Ectodermal cell (in vitro differentiated cells): ENCODE results near the gene RRM2.

Experiments
- H3K27ac ChIP-seq: 2 replicates; pipeline ENCODE4 v1.7.0; 2013; ENCODE audit warnings: mild to moderate bottlenecking, low read depth, low read length; ENCODE audit not compliant: insufficient read depth, poor library complexity, severe bottlenecking
- H3K27me3 ChIP-seq: 2 replicates; pipeline ENCODE4 v1.7.0; 2013; ENCODE audit warnings: mild to moderate bottlenecking, low read length; ENCODE audit not compliant: insufficient read depth, control insufficient read depth, poor library complexity, severe bottlenecking
- H3K36me3 ChIP-seq: one replicate; pipeline ENCODE4 v1.7.0; 2013; ENCODE audit warnings: low read length; ENCODE audit not compliant: control insufficient read depth, insufficient read depth
- H3K4me1 ChIP-seq: one replicate; pipeline ENCODE4 v1.7.0; 2013; ENCODE audit warnings: low read length; ENCODE audit not compliant: control insufficient read depth, insufficient read depth
- H3K4me3 ChIP-seq: 2 replicates; pipeline ENCODE4 v1.7.0; 2013; ENCODE audit warnings: low read depth, low read length, control low read depth; ENCODE audit not compliant: insufficient read depth
- H3K9me3 ChIP-seq: 2 replicates; pipeline ENCODE4 v1.7.0; 2013; ENCODE audit warnings: mild to moderate bottlenecking, low read length, moderate library complexity; ENCODE audit not compliant: control insufficient read depth
- WGBS, 2 experiments: methylation state at CpG; one replicate each; pipeline ENCODE4 v1.1.7; 2013; ENCODE audit warnings: missing lambda C conversion rate in 2 of 2; 5-methylcytosine and 5-hydroxymethylcytosine counted together

Gene RRM2

GRCh38 chr2:10109311-10109710, 13.2 kb upstream of the RRM2 start:
- Histone ChIP-seq H3K36me3 (peaks cover 3% of the 10 kb centered on the region), H3K27ac (no peak overlapping the region), H3K9me3 (no peaks in the 10 kb centered on the region), H3K4me3 (no peak overlapping the region), H3K4me1 (no peaks in the 10 kb centered on the region), H3K27me3 (no peaks in the 10 kb centered on the region)

GRCh38 chr2:10119027-10119325, 3.6 kb upstream of the RRM2 start:
- no peak overlapping the region for H3K4me3 ChIP-seq
- no peaks in the 10 kb centered on the region for H3K9me3 ChIP-seq
- H3K27me3 ChIP-seq, result peaks cover 8% of the 10 kb centered on the region
- no peaks in the 10 kb centered on the region for H3K36me3 ChIP-seq
- 92 to 96% methylated on average over 2 to 3 of the region's 3 CpGs for WGBS, 2 experiments
- H3K4me1 ChIP-seq, result no peaks in the 10 kb centered on the region
- no peak overlapping the region for H3K27ac ChIP-seq

GRCh38 chr2:10119601-10120157, 2.9 kb upstream of the RRM2 start:
- Histone ChIP-seq H3K27me3 (peaks cover 8% of the 10 kb centered on the region), H3K4me3 (peak overlapping the region; percentile 84), H3K9me3 (no peaks in the 10 kb centered on the region), H3K4me1 (peaks cover under 1% of the 10 kb centered on the region), H3K27ac (no peak overlapping the region), H3K36me3 (no peaks in the 10 kb centered on the region)
- 85 to 86% methylated on average over 14 of the region's 14 CpGs for WGBS, 2 experiments

- peaks cover 8% of the 10 kb centered on the region for H3K27me3 ChIP-seq
- H3K9me3 ChIP-seq, result no peaks in the 10 kb centered on the region
- WGBS, 2 experiments, result 1 to 2% methylated on average over 60 of the region's 60 CpGs
- peaks cover 5% of the 10 kb centered on the region for H3K4me1 ChIP-seq
- H3K4me3 ChIP-seq, result peak overlapping the region; percentile 84
- peak overlapping the region; percentile 67 for H3K27ac ChIP-seq
- peaks cover 5% of the 10 kb centered on the region for H3K36me3 ChIP-seq
Measured at GRCh38 chr2:10120158-10120876, 2.2 kb upstream of the RRM2 start.

DNA sequence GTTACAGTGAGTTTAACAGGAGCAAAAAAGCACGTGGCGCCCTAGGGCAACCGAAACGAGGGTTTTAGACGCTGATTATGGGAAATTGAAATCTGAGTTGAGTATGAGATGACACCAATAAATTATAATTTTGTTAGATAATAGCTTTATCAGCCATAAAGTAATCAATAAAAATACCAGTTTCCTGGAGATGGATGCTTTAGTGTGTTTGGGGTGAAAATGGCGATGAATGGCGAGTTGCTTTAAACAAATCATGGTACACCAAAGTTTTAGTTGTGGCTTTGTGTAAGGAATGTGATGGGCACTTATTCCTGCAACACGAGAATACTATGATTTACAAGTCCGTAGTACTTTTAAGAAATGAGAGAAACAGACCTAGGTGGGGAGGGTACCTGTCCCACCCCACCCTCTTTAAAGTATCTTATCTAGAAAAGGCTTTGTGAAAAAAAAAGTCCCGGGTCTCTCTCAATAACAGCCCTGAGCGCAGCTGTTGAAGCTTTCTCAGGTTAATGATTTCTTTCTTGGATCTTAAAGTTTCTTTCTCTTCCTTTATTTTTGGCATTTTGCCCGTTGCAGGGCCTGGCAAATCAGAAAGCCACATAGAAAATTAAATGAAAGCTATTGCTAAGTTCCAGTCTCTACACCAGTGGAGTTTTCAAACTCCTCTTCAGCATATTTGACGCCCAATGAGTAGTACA, 1.5 kb upstream of the RRM2 start:
- H3K4me1 ChIP-seq, result peaks cover 5% of the 10 kb centered on the region
- no peaks in the 10 kb centered on the region for H3K9me3 ChIP-seq
- H3K4me3 ChIP-seq, result peak overlapping the region; percentile 84
- peaks cover 8% of the 10 kb centered on the region for H3K27me3 ChIP-seq
- peak overlapping the region; percentile 67 for H3K27ac ChIP-seq
- 11 to 14% methylated on average over 12 of the region's 13 CpGs for whole genome bisulfite sequencing, 2 experiments
- H3K36me3 ChIP-seq, result peaks cover 12% of the 10 kb centered on the region

- H3K36me3 ChIP-seq, result peaks cover 25% of the 10 kb centered on the region
Measured at GRCh38 chr2:10123281-10123680, 742 bp downstream of the RRM2 start.

DNA sequence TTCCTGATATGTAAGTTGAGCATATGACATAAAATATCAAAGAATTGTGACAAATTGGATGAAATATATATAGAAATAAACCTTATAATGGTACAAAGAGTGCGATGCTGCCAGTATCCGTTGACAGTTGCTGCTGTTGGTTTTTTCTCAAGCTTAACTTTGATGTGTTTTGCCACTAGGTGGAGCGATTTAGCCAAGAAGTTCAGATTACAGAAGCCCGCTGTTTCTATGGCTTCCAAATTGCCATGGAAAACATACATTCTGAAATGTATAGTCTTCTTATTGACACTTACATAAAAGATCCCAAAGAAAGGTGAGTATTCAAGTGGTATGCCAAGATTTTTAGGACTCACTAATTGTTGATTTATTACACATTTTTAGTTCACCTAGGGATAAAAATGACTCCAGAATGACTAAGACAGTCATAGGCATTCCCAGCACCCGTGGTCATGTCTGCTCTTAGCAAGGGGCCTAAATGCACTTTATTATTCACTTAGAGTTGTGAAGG, 2.1 kb downstream of the RRM2 start:
- peaks cover 8% of the 10 kb centered on the region for H3K27me3 ChIP-seq
- H3K9me3 ChIP-seq, result no peaks in the 10 kb centered on the region
- H3K27ac ChIP-seq, result no peak overlapping the region
- H3K4me1 ChIP-seq, result peaks cover 5% of the 10 kb centered on the region
- peak overlapping the region; percentile 84 for H3K4me3 ChIP-seq
- WGBS, 2 experiments, result 52% methylated on average over 5 of the region's 5 CpGs
- peaks cover 32% of the 10 kb centered on the region for H3K36me3 ChIP-seq

More at GRCh38 chr2:10123281-10123680, 742 bp downstream of the RRM2 start:
- WGBS, 2 experiments, result 1% methylated on average over 18 of the region's 18 CpGs
- Histone ChIP-seq H3K4me3 (peak overlapping the region; percentile 84), H3K4me1 (peaks cover 5% of the 10 kb centered on the region), H3K27me3 (peaks cover 8% of the 10 kb centered on the region), H3K27ac (no peak overlapping the region), H3K9me3 (no peaks in the 10 kb centered on the region)

GRCh38 chr2:10125842-10126631, 3.5 kb downstream of the RRM2 start:
- H3K4me1 ChIP-seq, result peaks cover 5% of the 10 kb centered on the region
- no peak overlapping the region for H3K27ac ChIP-seq
- H3K4me3 ChIP-seq, result no peak overlapping the region
- 92 to 94% methylated on average over 6 of the region's 6 CpGs for WGBS, 2 experiments
- no peaks in the 10 kb centered on the region for H3K9me3 ChIP-seq
- H3K36me3 ChIP-seq, result peaks cover 32% of the 10 kb centered on the region
- peaks cover 5% of the 10 kb centered on the region for H3K27me3 ChIP-seq

- no peak overlapping the region for H3K27ac ChIP-seq
- peaks cover 5% of the 10 kb centered on the region for H3K4me1 ChIP-seq
- H3K27me3 ChIP-seq, result no peaks in the 10 kb centered on the region
- H3K4me3 ChIP-seq, result no peak overlapping the region
- H3K9me3 ChIP-seq, result no peaks in the 10 kb centered on the region
- peaks cover 32% of the 10 kb centered on the region for H3K36me3 ChIP-seq
- 94 to 95% methylated on average over 5 of the region's 5 CpGs for WGBS, 2 experiments
Measured at GRCh38 chr2:10126632-10127026, 4.1 kb downstream of the RRM2 start.

DNA sequence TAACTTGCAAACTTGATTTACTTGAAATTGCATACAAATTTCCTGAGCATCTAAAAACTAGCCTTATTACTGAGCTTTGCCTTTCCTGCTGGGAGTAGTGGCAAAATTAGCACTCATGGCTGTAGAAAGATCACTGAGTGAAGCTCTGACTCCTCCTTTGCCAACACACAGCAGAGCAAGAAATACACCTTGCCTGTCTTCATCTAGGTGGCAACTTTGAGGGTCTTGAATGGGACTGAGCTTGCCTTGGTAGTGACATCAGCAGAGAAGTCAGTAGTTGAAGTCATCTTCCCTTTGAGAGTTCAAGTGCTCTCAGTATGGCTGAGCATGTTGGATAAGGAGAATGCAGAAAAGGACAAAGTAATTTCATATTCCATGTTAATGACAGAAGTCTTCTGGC, 5.9 kb downstream of the RRM2 start:
- H3K36me3 ChIP-seq, result peaks cover 32% of the 10 kb centered on the region
- no peak overlapping the region for H3K27ac ChIP-seq
- no peaks in the 10 kb centered on the region for H3K9me3 ChIP-seq
- no peak overlapping the region for H3K4me3 ChIP-seq
- peaks cover 5% of the 10 kb centered on the region for H3K4me1 ChIP-seq
- no peaks in the 10 kb centered on the region for H3K27me3 ChIP-seq
